GM06990 (cell line): ENCODE results near the gene CEBPZOS.

ENCODE experiments used
- DNase-seq: peaks from one replicate; pipeline ENCODE4 v3.0.0-alpha.2; 2011; ENCODE audit not compliant: insufficient read length; ENCODE audit errors: extremely low read depth
- H3K27me3 ChIP-seq: replicated peaks from 2 replicates; pipeline ENCODE4 v1.6.0; 2011; ENCODE audit warnings: low read length; ENCODE audit not compliant: control insufficient read depth, insufficient read depth
- H3K36me3 ChIP-seq: 2 replicates; pipeline ENCODE4 v1.5.1; 2011; ENCODE audit warnings: low read length; ENCODE audit not compliant: control insufficient read depth, insufficient read depth
- H3K4me3 ChIP-seq: replicated peaks from 2 replicates; pipeline ENCODE4 v1.5.1; 2011; ENCODE audit warnings: low read depth, mild to moderate bottlenecking, control low read depth, low read length
- TF ChIP-seq, protein P1 (sequence below): IDR thresholded peaks from 2 replicates; pipeline ENCODE4 v1.5.1; 2011; ENCODE audit warnings: low read length, control low read depth, mild to moderate bottlenecking, inconsistent platforms; ENCODE audit not compliant: insufficient read depth, poor library complexity, severe bottlenecking

Gene CEBPZOS

DNA sequence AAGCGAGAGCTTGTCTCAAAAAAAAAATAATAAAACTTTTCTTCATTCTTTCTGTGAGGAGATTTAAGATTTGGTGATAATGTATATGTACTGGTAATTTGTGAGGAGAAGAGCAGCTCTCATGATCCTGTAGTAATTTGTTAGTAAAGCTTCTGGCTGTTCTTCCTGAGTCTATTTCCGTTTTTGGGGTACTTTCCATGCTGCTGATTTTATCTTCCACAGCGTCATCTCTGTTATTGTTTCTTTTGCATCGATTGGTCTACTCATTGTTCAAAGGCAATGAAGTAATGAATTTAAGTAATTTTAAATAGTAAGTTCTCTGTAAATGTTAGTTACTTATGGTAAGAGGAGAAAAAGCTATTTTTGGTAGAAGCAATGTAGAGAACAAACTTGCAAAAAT is 47.1 kb downstream of the CEBPZOS start:
- Histone ChIP-seq H3K27me3 (no peaks in the 10 kb centered on the region), H3K36me3 (no peaks in the 10 kb centered on the region; the same call in 1 of the 2 replicates), H3K4me3 (no peak overlapping the region)
- peak; percentile 13 for DNase-seq
- TF ChIP-seq, protein P1, sequence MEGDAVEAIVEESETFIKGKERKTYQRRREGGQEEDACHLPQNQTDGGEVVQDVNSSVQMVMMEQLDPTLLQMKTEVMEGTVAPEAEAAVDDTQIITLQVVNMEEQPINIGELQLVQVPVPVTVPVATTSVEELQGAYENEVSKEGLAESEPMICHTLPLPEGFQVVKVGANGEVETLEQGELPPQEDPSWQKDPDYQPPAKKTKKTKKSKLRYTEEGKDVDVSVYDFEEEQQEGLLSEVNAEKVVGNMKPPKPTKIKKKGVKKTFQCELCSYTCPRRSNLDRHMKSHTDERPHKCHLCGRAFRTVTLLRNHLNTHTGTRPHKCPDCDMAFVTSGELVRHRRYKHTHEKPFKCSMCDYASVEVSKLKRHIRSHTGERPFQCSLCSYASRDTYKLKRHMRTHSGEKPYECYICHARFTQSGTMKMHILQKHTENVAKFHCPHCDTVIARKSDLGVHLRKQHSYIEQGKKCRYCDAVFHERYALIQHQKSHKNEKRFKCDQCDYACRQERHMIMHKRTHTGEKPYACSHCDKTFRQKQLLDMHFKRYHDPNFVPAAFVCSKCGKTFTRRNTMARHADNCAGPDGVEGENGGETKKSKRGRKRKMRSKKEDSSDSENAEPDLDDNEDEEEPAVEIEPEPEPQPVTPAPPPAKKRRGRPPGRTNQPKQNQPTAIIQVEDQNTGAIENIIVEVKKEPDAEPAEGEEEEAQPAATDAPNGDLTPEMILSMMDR: no peak

DNA sequence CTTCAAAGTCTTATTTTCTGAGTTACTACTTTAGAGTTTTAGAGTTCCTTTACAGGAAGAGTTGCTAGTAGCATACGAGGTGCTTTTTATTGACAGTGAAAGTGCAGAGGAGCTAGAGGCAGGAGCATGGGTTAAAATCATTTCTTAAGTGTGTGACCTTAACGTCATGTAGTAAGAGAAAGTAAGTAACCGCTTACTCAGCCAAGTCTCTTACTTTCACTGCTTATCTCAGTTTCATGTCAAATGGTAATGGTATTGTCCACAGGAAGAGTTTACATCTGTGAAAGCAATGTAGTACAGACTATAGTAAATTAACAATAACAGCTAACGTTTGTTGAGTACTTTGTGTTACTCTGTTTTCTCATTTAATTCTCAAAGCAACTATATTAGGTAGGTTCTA is 47.7 kb downstream of the CEBPZOS start:
- no peaks in the 10 kb centered on the region for H3K27me3 ChIP-seq
- no peaks in the 10 kb centered on the region; the same call in 1 of the 2 replicates for H3K36me3 ChIP-seq
- no peak overlapping the region for H3K4me3 ChIP-seq
- DNase-seq: peak; percentile 43
- TF ChIP-seq, protein P1: no peak

DNA sequence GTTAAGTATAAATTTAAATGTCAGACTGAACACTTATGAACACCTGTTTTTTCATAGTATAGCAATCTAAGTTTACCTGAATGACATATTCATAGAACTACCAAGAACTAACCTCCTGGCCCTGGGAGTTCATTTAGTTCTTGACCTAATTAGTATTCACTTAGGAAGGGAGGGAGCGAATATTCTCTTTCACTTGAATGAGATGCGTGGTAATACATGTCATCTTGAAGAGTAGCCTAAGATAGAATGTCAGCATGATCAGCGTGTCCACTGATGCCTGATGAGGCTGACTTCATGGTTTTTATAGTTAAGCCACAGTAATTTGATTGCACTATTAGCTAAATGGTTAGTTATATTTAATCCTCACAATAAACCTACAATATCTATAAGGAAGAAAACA is 48.5 kb downstream of the CEBPZOS start:
- TF ChIP-seq, protein P1: no peak
- Histone ChIP-seq H3K4me3 (no peak overlapping the region), H3K27me3 (no peaks in the 10 kb centered on the region), H3K36me3 (no peaks in the 10 kb centered on the region; the same call in 1 of the 2 replicates)
- no peak for DNase-seq

DNA sequence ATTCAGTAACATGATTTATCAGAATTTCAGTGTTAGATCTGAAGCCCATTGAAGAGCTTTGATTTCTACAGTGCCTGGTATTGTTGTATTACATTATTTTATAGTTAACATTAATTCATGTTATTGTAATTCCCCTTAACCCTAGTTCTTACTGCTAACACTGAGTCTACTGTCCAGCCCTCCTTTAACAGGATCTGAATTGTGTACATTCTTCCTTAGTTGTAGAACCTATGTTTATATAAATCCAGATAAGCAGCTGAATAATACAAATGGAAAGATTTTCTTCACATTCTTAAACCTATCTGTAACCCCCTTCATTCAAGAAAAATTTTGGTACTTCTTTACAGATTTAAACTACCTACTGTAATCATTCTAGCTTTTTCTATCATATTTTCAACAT is 49.9 kb downstream of the CEBPZOS start:
- Histone ChIP-seq H3K27me3 (no peaks in the 10 kb centered on the region), H3K4me3 (no peak overlapping the region), H3K36me3 (no peaks in the 10 kb centered on the region; the same call in 1 of the 2 replicates)
- TF ChIP-seq, protein P1: no peak
- DNase-seq: no peak

DNA sequence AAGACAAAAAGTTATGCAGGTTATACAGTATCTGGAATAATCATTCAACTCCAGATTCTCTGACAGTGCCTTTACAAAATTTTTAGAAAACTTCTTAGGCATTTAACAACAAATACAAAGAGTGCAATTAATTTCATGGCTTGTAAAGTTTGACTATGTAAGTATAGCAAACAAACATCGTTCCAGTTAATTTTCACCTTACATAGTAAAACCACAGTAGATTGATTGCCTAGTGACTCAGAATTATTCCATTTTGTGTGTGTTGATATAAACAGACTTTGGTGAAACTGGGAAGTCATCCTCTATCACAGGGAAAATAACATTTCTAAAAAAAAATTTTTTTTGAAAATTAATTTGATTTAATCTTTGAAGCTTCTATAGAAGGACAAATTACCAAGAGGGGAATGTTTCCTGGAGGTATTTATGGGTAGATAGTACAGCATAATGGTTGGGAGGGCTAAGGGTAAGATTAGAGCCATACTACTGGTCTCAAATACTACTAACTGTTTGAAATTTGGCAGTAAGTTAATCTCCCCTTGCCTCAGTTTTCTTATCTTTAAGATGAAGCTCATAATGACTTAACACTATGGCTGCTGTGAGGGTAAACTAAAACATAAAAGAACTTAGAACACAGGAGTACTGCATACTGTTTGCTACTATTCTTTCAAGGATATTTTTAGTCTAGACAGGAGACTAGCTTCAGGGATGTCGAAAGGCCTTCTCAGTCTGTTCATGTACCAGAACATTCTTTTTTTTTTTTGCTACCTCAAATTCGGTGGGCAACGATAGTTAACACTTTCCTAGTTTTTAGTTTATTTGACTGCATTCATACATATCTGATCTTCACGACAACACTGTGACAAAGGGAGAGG is 54.8 kb downstream of the CEBPZOS start:
- no peaks in the 10 kb centered on the region for H3K27me3 ChIP-seq

More for the DNA sequence above, 54.8 kb downstream of the CEBPZOS start:
- DNase-seq: no peak
- TF ChIP-seq, protein P1: no peak
- Histone ChIP-seq H3K36me3 (no peaks in the 10 kb centered on the region; the same call in 1 of the 2 replicates), H3K4me3 (no peak overlapping the region)
